GM12892 (cell line): ENCODE results near the gene VSX2.

Source experiments
- DNase-seq: peaks from one replicate; pipeline ENCODE4 v3.0.0; 2011; ENCODE audit not compliant: insufficient read length
- FAIRE-seq: peaks from 2 replicates; lab custom pipeline; 2011; peaks lifted over from hg19 to GRCh38; lab: Jason Lieb, UNC
- POLR2A ChIP-seq: IDR thresholded peaks from 2 replicates; pipeline ENCODE4 v1.6.1; 2011; ENCODE audit warnings: low read depth, low read length, control low read depth
- POLR2AphosphoS5 ChIP-seq: IDR thresholded peaks from 2 replicates; pipeline ENCODE4 v1.6.1; 2011; ENCODE audit warnings: low read depth, low read length, control low read depth
- TAF1 ChIP-seq: IDR thresholded peaks from 2 replicates; pipeline ENCODE4 v1.6.1; 2011; ENCODE audit warnings: low read depth, mild to moderate bottlenecking, control low read depth, low read length, borderline replicate concordance

The VSX2 gene

GRCh38 chr14:74235017-74235416 lies 4.2 kb upstream of the VSX2 start:
- TF ChIP-seq TAF1, result no peak
- TF ChIP-seq POLR2AphosphoS5, result no peak
- TF ChIP-seq POLR2A, result no peak
- no peak for DNase-seq

DNA sequence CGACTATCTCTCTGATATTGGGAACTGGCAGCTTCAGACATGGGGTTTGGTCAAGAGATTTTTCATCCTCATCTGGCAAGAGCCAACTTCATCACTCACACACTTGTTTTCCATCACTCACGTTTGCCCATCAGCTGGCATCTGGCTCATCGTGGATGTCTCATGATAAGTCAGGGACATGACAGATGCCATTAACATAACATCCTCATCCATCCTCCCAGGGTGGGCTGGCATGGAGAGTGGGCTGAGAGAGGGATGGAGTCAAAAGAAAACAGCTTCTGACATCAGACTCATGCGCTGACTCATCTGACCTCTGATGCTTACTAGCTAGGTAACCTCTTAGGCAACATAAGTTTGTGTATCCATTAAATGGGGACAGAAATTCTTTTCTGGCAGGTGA lies 1.8 kb upstream of the VSX2 start:
- no peak for DNase-seq
- no peak for FAIRE-seq
- TF ChIP-seq TAF1 (no peak), POLR2A (no peak), POLR2AphosphoS5 (no peak)

More at GRCh38 chr14:74235017-74235416, 4.2 kb upstream of the VSX2 start:
- no peak for FAIRE-seq

DNA sequence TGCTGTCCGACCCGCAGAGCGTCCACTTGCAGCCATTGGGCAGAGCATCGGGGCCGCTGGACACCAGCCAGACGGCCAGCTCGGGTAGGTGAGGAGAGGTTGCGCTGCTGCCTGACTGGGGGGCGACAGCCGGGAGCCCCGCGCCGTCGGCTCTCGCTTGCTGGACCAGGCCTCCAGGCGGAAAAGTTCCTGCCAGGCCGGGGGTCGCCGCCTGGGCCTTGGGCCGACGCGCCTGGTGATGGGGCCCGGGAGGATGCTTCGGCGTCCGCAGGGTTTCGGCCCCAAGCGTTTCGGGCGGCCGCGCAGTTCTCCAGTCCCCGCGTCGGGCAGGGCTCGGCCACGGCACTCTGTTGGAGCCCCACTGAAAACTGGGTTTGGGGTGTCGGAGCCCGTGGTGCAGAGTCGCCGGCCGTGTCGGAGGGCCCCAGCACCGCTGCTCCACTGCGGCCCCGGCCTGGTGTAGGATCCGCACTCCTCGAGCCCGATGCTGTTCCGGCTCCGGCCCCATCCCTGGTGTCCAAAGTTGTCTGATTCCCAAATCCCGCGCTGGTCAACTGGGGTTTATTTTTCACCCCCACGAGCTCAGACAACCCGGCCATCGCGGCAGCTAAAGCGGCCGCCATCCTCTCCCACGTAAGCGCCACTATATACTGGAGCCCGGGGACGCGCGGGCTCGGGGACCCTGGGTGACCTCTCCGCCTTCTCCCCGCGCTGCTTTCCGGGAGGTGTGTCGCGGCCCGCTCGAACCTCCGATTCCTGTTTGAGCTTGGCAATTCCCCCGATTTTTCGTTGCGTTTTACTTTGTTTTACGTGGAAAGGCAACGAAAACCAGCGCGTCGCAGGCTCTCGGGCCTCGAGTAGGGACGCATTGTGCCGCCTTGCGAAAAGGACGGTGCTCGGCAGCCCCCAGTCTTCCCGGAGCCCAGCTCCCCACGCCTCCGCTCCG lies 872 bp downstream of the VSX2 start:
- TF ChIP-seq POLR2AphosphoS5 (no peak), TAF1 (no peak), POLR2A (no peak)
- FAIRE-seq, result no peak
- DNase-seq, result peak; percentile 41

DNA sequence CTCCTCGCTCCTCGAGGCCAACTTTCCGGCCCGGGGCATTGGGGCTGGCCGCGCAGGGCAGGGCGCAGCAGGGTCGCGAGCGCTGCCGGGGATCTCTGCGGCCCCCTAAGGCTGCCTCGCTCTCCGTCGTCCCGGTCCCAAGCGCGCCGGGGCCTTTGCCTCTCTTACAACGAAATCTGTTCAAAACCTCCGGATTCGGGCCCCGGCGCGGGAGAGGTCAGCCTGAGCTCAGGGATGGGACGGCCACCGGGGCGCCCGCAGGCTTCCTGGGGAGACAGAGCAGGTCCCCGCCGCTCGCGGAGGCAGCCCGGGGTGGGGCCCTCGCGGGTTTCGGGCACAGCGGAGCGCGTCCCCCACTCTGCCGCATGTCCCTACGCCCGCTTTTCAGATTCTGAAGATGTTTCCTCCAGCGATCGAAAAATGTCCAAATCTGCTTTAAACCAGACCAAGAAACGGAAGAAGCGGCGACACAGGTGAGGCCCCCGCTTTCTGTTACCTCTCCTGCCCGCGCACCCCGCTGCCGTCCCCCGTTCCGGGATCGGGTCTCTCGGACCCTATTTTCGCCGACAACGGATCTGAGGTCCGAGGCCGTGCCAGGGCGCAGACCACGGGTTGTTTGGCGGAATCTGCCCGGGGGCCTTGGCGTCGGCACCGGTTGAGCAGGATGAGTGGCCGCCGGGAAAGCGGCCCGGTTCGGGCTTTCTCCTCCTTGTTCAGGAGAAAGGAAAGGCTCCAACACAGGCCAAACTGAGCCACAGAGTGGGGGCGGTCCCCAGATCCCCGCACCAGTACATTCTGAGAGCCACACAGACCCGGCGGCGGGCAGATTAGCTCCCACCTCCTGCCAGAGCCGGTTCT lies 1.8 kb downstream of the VSX2 start:
- FAIRE-seq (no peak), DNase-seq (peak; percentile 50)
- TF ChIP-seq TAF1 (no peak), POLR2A (no peak), POLR2AphosphoS5 (no peak)

DNA sequence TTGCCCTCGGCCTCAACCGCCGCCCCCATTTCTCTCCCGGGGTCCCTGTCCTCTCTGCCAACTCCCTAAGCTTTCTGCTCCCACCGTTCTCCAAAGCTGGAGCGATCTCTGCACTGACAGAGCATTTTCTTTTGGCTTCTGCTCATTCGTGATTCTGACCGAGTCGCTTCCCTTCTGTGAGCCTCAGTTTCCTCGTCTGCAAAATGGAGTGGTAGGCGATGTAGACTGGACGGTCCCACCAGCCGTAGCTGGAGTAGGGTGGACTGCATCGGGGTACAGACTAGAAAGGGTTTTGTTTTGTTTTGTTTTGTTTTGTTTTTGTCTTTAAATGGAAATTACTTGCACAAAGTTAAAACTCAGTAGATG lies 2.4 kb downstream of the VSX2 start:
- FAIRE-seq, result no peak

DNA sequence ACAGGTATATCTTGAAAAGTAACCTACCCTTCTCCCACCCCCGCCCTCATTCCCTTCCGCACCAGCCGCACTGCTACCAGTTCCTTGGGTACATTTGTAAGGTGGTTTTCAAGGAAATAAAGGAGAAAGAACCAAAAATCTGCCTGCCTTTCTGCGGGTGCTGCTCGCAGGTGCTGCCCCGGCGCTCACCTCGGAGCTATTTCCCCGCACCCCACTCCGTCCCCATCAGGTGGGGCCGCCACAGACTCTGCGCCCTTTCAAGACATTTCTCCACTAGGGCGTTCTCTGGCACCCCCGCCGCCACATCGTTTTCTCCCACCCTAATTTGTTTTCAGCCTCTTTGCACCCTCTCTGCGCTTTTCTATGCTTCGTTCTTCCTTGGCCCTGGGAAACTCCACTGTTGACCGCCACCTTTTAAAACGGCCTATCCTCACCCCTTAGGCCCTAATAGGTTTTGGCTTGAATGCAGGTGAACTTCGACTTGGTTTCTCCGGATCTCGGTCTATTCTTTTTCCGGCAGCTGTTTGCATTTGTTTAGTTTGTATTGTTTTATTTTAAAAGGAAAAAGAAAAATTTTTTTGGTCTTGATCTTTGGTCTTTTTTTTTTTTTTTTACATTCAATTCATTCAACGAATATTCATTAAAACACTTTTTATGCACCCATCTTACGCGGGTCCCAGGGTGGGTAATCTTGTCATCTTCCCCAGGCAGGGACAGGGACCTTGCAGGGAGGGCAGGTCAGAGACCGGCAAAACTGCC lies 3.0 kb downstream of the VSX2 start:
- no peak for DNase-seq
- no peak for FAIRE-seq
- TF ChIP-seq POLR2AphosphoS5 (no peak), POLR2A (no peak), TAF1 (no peak)

More for the DNA sequence above, 2.4 kb downstream of the VSX2 start:
- DNase-seq, result no peak
- TF ChIP-seq POLR2A (no peak), POLR2AphosphoS5 (no peak), TAF1 (no peak)

- no peak for TF ChIP-seq POLR2A
- no peak for TF ChIP-seq POLR2AphosphoS5
- no peak for TF ChIP-seq TAF1
- no peak for FAIRE-seq
- DNase-seq, result no peak
These were observed 3.5 kb downstream of the VSX2 start for GRCh38 chr14:74242780-74243042.

DNA sequence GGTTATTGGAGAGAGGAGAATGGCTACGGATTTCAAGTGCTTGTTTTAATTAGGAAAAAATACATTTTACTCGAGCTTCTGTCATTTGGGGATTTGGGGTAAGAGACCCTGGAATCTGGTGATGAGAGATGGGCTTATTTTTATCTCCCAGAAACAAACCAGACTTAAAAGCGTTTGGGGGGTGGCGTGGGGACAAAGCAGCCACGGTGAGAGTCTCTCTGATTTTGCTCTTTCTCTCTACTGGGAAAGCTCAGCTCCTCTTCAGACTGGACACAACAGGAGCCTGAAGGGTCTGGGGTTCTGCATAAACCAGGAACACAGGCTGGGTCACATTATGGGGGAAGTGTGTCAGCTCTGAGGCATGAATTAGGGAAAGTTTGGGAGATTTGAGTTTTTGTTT lies 3.8 kb downstream of the VSX2 start:
- no peak for DNase-seq
- no peak for FAIRE-seq
- TF ChIP-seq POLR2A (no peak), TAF1 (no peak), POLR2AphosphoS5 (no peak)

DNA sequence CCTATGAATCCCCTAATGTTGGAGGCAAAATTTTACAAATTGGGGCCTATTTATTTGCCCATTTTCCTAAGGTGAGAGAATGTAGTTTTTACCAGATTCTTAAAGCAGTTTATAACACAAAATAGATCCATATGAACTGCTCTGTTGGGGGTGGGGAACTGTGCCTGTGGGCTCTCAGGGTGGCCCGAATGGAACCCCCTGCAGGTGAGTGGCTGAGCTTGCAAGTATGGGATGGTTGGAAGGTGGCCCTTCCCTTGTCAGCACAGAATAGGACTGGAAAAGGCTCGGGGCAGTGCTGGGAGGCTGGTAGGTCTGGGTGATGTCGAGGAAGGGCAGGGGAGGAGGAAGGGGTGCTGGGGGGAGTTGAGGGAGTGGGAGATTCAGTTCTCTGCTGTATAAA lies 4.9 kb downstream of the VSX2 start:
- no peak for FAIRE-seq
- no peak for DNase-seq
- TF ChIP-seq TAF1 (no peak), POLR2AphosphoS5 (no peak), POLR2A (no peak)

GRCh38 chr14:74245292-74245691 lies 6.0 kb downstream of the VSX2 start:
- TF ChIP-seq POLR2AphosphoS5 (no peak), POLR2A (no peak), TAF1 (no peak)
- DNase-seq (no peak), FAIRE-seq (no peak)

GRCh38 chr14:74246542-74246941 lies 7.3 kb downstream of the VSX2 start:
- FAIRE-seq (no peak), DNase-seq (no peak)
- no peak for TF ChIP-seq POLR2A
- no peak for TF ChIP-seq POLR2AphosphoS5
- TF ChIP-seq TAF1, result no peak

GRCh38 chr14:74248017-74248416 lies 8.8 kb downstream of the VSX2 start:
- no peak for FAIRE-seq
- TF ChIP-seq POLR2A, result no peak
- no peak for TF ChIP-seq POLR2AphosphoS5
- no peak for TF ChIP-seq TAF1
- no peak for DNase-seq
